H9 (cell line): ENCODE results near the gene KRT24. TPM values are rescaled to one million over a fixed set of nuclear protein-coding genes. Genes with fewer than 3 reads are reported as not detected.

Source experiments
- DNase-seq: peaks from one replicate; pipeline ENCODE4 v3.0.0-alpha.2; 2017
- H2AFZ ChIP-seq: one replicate; pipeline ENCODE4 v1.6.1; 2013; ENCODE audit warnings: mild to moderate bottlenecking, low read length, control low read depth, moderate library complexity
- H2AK5ac ChIP-seq: 2 replicates; pipeline ENCODE4 v1.6.1; 2013; ENCODE audit warnings: low read length, control low read depth, mixed read lengths; ENCODE audit not compliant: insufficient read length
- H2BK120ac ChIP-seq: one replicate; pipeline ENCODE4 v1.6.1; 2013; ENCODE audit warnings: low read depth, mild to moderate bottlenecking, low read length, control low read depth, inconsistent platforms; ENCODE audit not compliant: poor library complexity, severe bottlenecking
- H2BK12ac ChIP-seq: 2 replicates; pipeline ENCODE4 v1.6.1; 2013; ENCODE audit warnings: low read length, control low read depth, mixed read lengths, low read depth; ENCODE audit not compliant: insufficient read length
- H2BK15ac ChIP-seq: 2 replicates; pipeline ENCODE4 v1.6.1; 2013; ENCODE audit warnings: low read depth, low read length, control low read depth
- H2BK20ac ChIP-seq: one replicate; pipeline ENCODE4 v1.6.1; 2013; ENCODE audit warnings: low read depth, mild to moderate bottlenecking, low read length, control low read depth, inconsistent platforms; ENCODE audit not compliant: poor library complexity, severe bottlenecking
- H2BK5ac ChIP-seq: 2 replicates; pipeline ENCODE4 v1.6.1; 2013; ENCODE audit warnings: low read length, control low read depth, mixed read lengths; ENCODE audit not compliant: insufficient read length
- H3K14ac ChIP-seq: 2 replicates; pipeline ENCODE4 v1.6.1; 2013; ENCODE audit warnings: low read length, control low read depth; ENCODE audit not compliant: insufficient read depth
- H3K18ac ChIP-seq: 2 replicates; pipeline ENCODE4 v1.6.1; 2013; ENCODE audit warnings: low read depth, mild to moderate bottlenecking, mixed read lengths, low read length, control low read depth; ENCODE audit not compliant: insufficient read length
- H3K23ac ChIP-seq: 2 replicates; pipeline ENCODE4 v1.6.1; 2013; ENCODE audit warnings: low read length, control low read depth, mixed read lengths, low read depth; ENCODE audit not compliant: insufficient read length
- H3K23me2 ChIP-seq: 2 replicates; pipeline ENCODE4 v1.6.1; 2013; ENCODE audit warnings: low read depth, mild to moderate bottlenecking, mixed read lengths, low read length, control low read depth; ENCODE audit not compliant: insufficient read length, poor library complexity, severe bottlenecking
- H3K27ac ChIP-seq: 2 replicates; pipeline ENCODE4 v1.5.1; 2013; ENCODE audit warnings: low read length, control low read depth, mixed read lengths, low read depth; ENCODE audit not compliant: insufficient read length
- H3K27me3 ChIP-seq: 2 replicates; pipeline ENCODE4 v1.6.1; 2013; ENCODE audit warnings: low read length, control low read depth, inconsistent platforms; ENCODE audit not compliant: insufficient read depth
- H3K4ac ChIP-seq: 2 replicates; pipeline ENCODE4 v1.6.1; 2013; ENCODE audit warnings: low read depth, mild to moderate bottlenecking, control low read depth, inconsistent platforms, low read length, moderate library complexity
- H3K4me1 ChIP-seq: 2 replicates; pipeline ENCODE4 v1.6.1; 2013; ENCODE audit warnings: low read length, control low read depth, inconsistent platforms; ENCODE audit not compliant: insufficient read depth
- H3K4me2 ChIP-seq: 2 replicates; pipeline ENCODE4 v1.6.1; 2013; ENCODE audit warnings: low read length, control low read depth, mixed read lengths; ENCODE audit not compliant: insufficient read length, insufficient read depth
- H3K56ac ChIP-seq: 2 replicates; pipeline ENCODE4 v1.6.1; 2013; ENCODE audit warnings: low read depth, mild to moderate bottlenecking, mixed read lengths, low read length, control low read depth; ENCODE audit not compliant: insufficient read length
- H3K79me1 ChIP-seq: 2 replicates; pipeline ENCODE4 v1.6.1; 2013; ENCODE audit warnings: low read depth, mild to moderate bottlenecking, moderate library complexity, low read length, control low read depth, inconsistent platforms; ENCODE audit not compliant: insufficient read depth, poor library complexity, severe bottlenecking
- H3K79me2 ChIP-seq: 2 replicates; pipeline ENCODE4 v1.6.1; 2013; ENCODE audit warnings: low read length, control low read depth, inconsistent platforms; ENCODE audit not compliant: insufficient read depth
- H3K9ac ChIP-seq: 2 replicates; pipeline ENCODE4 v1.6.1; 2013; ENCODE audit warnings: low read length, control low read depth, mixed read lengths; ENCODE audit not compliant: insufficient read length; ENCODE audit errors: extremely low read depth
- H3K9me3 ChIP-seq: one replicate; pipeline ENCODE4 v1.6.1; 2013; ENCODE audit warnings: low read depth, low read length, inconsistent platforms; ENCODE audit not compliant: control insufficient read depth
- H3T11ph ChIP-seq: one replicate; pipeline ENCODE4 v1.6.1; 2013; ENCODE audit warnings: mild to moderate bottlenecking, low read length, control low read depth, inconsistent platforms
- H4K20me1 ChIP-seq: one replicate; pipeline ENCODE4 v1.6.1; 2013; ENCODE audit not compliant: control insufficient read depth, insufficient read length, insufficient read depth
- H4K5ac ChIP-seq: 2 replicates; pipeline ENCODE4 v1.6.1; 2013; ENCODE audit warnings: low read depth, mild to moderate bottlenecking, mixed read lengths, low read length, control low read depth; ENCODE audit not compliant: insufficient read length
- H4K8ac ChIP-seq: replicated peaks from 2 replicates; pipeline ENCODE4 v1.6.1; 2013; ENCODE audit warnings: low read length, control low read depth, mixed read lengths, low read depth; ENCODE audit not compliant: insufficient read length
- H4K91ac ChIP-seq: 2 replicates; pipeline ENCODE4 v1.6.1; 2013; ENCODE audit warnings: low read depth, mild to moderate bottlenecking, moderate library complexity, mixed read lengths, low read length, control low read depth; ENCODE audit not compliant: insufficient read length
- H3K27ac Mint-ChIP-seq, 3 experiments: 2 replicates in 2 of 3; 3 replicates in 1 of 3; pipeline ENCODE4 v1.8.0; 2020 to 2021; ENCODE audit warnings: mixed read lengths in 3 of 3, mild to moderate bottlenecking in 1 of 3, moderate library complexity in 1 of 3
- H3K27me3 Mint-ChIP-seq: 2 replicates; pipeline ENCODE4 v1.8.0; 2021; ENCODE audit warnings: low read depth, mild to moderate bottlenecking, moderate library complexity, mixed read lengths
- H3K36me3 Mint-ChIP-seq, 3 experiments: 2 replicates in 2 of 3; 3 replicates in 1 of 3; pipeline ENCODE4 v1.8.0; 2020 to 2021; ENCODE audit warnings: low read depth in 3 of 3, mixed read lengths in 3 of 3; ENCODE audit not compliant: insufficient read depth in 1 of 3
- H3K4me1 Mint-ChIP-seq, 2 experiments: 2 replicates each; pipeline ENCODE4 v1.8.0; 2020; ENCODE audit warnings: mixed read lengths in 2 of 2
- H3K4me3 Mint-ChIP-seq, 2 experiments: 2 replicates in 1 of 2; 3 replicates in 1 of 2; pipeline ENCODE4 v1.8.0; 2020 to 2021; ENCODE audit warnings: mild to moderate bottlenecking in 2 of 2, mixed read lengths in 2 of 2, moderate library complexity in 1 of 2
- H3K9me3 Mint-ChIP-seq, 2 experiments: 2 replicates in 1 of 2; 3 replicates in 1 of 2; pipeline ENCODE4 v1.8.0; 2020; ENCODE audit warnings: mild to moderate bottlenecking in 2 of 2, mixed read lengths in 2 of 2, moderate library complexity in 1 of 2
- CTCF ChIP-seq: fragments of 200-600 bp; sonication (generic); conservative IDR thresholded peaks from 3 replicates; pipeline ENCODE4 v1.8.0; 2021; ENCODE audit warnings: antibody characterized with exemption, mild to moderate bottlenecking
- WGBS: extraction: QIAGEN DNeasy Blood & Tissue Kit; methylation state at CpG from one replicate; pipeline ENCODE4 v1.1.7; 2013; ENCODE audit warnings: missing lambda C conversion rate, low lambda C conversion rate, mixed read lengths; ENCODE audit not compliant: insufficient read length; ENCODE audit errors: extremely low coverage; 5-methylcytosine and 5-hydroxymethylcytosine counted together
- total RNA-seq: library from RNA; stranded (reverse); gene quantifications from 2 replicates; pipeline ENCODE4 v1.2.1, GENCODE V29; 2021

Gene KRT24
- total RNA-seq, 1 experiment from 2014 or later: not detected

DNA sequence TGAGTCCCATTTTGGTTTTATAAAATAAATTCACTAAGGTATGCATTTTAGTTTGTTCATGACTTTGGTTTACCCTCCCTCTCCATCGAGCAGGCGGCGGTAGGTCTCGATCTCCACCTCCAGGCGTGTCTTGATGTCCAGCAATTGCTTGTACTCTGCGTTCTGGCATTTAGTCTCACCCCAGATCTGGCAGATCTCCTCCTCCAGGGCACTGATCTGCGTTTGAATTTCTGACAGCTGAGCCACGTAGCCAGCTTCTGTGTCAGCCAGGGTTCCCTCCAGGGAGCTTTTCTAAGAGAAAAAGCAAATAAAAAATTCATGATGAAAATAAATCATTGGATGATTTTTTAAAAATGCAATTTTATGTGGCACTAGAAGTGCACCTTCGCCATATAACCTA is 4.2 kb downstream of the KRT24 start:
- H4K8ac ChIP-seq: no peak overlapping the region
- no peak overlapping the region for H3T11ph ChIP-seq
- no peaks in the 10 kb centered on the region for H3K36me3 Mint-ChIP-seq
- H3K14ac ChIP-seq: no peak overlapping the region
- no peak for DNase-seq
- no peak overlapping the region for H3K18ac ChIP-seq
- H2BK20ac ChIP-seq: no peak overlapping the region
- no peaks in the 10 kb centered on the region for H3K27me3 ChIP-seq
- H3K4me1 ChIP-seq: no peaks in the 10 kb centered on the region
- H2AK5ac ChIP-seq: no peak overlapping the region
- no CpG with 5 or more reads among the region's 9 CpGs for WGBS
- no peak overlapping the region for H3K27ac ChIP-seq
- H3K9me3 ChIP-seq: no peaks in the 10 kb centered on the region
- no peak overlapping the region for H3K4me3 Mint-ChIP-seq
- H2BK120ac ChIP-seq: no peak overlapping the region
- no peaks in the 10 kb centered on the region for H3K79me1 ChIP-seq
- H3K9me3 Mint-ChIP-seq: no peaks in the 10 kb centered on the region
- TF ChIP-seq CTCF: no peak
- no peak overlapping the region for H3K4ac ChIP-seq
- no peak overlapping the region for H2BK15ac ChIP-seq
- no peak overlapping the region for H3K23ac ChIP-seq
- H2AFZ ChIP-seq: no peak overlapping the region
- no peak overlapping the region for H3K9ac ChIP-seq
- no peaks in the 10 kb centered on the region for H4K20me1 ChIP-seq
- H2BK5ac ChIP-seq: no peak overlapping the region
- H2BK12ac ChIP-seq: no peak overlapping the region
- no peaks in the 10 kb centered on the region for H3K23me2 ChIP-seq
- peaks cover 3 to 8% of the 10 kb centered on the region in 2 experiments; a peak in 3 of 4 replicates for H3K4me1 Mint-ChIP-seq
- no peak overlapping the region for H3K4me2 ChIP-seq
- no peak overlapping the region for H4K5ac ChIP-seq
- H3K56ac ChIP-seq: no peak overlapping the region
- no peaks in the 10 kb centered on the region for H3K79me2 ChIP-seq
- no peak overlapping the region; a peak in 1 of 7 replicates for H3K27ac Mint-ChIP-seq
- no peak overlapping the region for H4K91ac ChIP-seq
- H3K27me3 Mint-ChIP-seq: 0 out of 2 replicates have a peak, but pooled peaks cover 4% of the 10 kb centered on the region
